SK-N-MC (cell line): ENCODE results near the gene SPATA13.

Source experiments
- EZH2 ChIP-seq: fragments of 200-600 bp; sonication (generic); IDR thresholded peaks from one replicate; pipeline ENCODE4 v1.6.1; 2017; ENCODE audit warnings: antibody characterized with exemption
- FOXP2 ChIP-seq: optimal IDR thresholded peaks from 2 replicates; pipeline ENCODE3; 2011; ENCODE audit warnings: mild to moderate bottlenecking, moderate library complexity; ENCODE audit not compliant: insufficient read depth; ENCODE audit errors: extremely low read length, control extremely low read depth
- POLR2AphosphoS5 ChIP-seq: IDR thresholded peaks from 2 replicates; pipeline ENCODE4 v1.6.1; 2012; ENCODE audit warnings: mild to moderate bottlenecking, low read depth, low read length, borderline replicate concordance

DNA sequence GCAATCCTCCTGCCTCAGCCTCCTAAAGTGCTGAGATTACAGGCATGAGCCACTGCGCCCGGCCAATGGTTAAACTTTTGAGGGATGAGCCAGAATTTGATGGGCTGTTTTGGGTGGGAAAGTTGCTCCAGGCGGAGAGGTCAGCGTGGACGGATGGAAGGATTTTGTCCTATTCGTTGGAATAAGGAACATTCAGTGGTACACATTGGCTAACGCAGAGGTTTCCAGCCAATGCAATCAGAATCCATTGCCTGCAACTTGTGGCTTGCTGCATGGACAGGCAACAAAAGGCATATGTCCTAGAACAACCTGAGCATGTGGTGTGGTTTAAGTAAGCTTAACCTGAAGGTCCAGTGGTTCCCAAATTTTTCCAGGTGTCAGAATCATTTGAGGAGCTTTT is 113.4 kb downstream of the SPATA13 start:
- no peak for TF ChIP-seq POLR2AphosphoS5
- TF ChIP-seq EZH2 = no peak
- no peak for TF ChIP-seq FOXP2
